ENCODE results near the gene PRIM1.
"Not testable (repeated sequence)": the region's sequence is repeated elsewhere in the genome, so short reads cannot be mapped to it uniquely, and the experiment has no call there.

Gene PRIM1

DNA sequence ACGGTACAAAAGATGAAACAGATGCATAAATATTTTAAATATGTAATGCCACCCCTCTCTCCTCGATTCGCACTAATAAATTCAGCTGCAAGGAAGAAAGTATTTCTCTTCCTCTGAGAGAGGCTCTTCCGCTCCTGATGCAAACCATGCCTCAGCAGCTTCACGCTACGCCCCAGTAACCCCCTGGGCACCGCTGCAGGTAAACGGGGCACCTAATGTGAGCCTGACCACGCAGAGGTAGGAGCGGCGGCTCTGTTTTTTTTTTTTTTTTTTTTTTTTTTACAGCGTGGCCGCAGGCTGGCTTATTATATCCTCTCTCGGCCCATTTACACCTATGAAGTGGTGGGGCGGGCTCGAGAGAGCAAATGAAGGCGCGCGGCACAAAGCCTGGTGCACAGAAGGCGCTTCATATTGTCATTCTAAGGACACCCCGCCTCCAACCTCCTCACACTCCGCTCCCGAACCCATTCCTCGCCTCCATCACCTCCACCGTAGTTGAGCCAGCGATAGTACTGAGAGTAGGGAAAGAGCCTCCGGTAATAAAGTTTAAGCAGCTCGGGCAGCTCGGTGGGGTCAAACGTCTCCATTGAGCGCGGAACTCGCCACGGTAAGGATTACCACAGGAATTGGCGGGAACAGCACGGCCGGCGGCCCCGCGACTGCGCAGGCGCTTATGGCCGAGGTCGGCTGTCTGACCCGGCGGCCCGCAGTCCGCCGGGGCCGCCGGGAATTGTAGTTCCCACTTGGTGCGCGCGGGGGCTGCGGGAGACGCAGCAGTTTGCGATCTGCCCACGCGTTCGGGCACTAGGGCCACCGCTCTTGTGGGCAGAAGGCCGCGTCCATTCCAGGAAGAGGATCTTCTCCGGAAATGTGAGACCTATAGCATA lies at the start of gene PRIM1:
TSS of gene PRIM1 (minus strand) at position 612 of the 887 bp plus-strand sequence. CDS start at position 587, 25 bp downstream.
- DNase-seq (ENCODE audit: extremely low read depth in 1 of 2, low read depth in 1 of 2): peak; percentile 82 to 85

DNA sequence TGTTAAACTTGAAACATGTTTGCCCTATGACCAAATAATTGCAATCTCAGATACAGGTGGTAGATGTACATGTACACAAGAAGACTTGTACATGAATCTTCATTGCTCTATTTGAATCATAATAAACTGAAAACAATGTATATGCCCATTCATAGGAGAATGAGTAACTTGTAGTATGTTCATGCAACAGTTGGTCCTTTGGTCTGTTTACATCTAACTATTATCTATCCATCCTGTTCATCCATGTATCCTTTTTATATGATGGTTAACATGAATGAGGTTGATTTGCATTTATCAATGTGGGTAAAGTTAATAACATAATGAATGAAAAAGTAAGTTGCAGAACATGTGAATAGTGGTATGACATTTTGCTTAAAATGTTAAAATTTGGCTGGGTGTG lies 48.1 kb upstream of the PRIM1 start:
- no peak for DNase-seq (ENCODE audit: extremely low read depth in 1 of 2, low read depth in 1 of 2)

DNA sequence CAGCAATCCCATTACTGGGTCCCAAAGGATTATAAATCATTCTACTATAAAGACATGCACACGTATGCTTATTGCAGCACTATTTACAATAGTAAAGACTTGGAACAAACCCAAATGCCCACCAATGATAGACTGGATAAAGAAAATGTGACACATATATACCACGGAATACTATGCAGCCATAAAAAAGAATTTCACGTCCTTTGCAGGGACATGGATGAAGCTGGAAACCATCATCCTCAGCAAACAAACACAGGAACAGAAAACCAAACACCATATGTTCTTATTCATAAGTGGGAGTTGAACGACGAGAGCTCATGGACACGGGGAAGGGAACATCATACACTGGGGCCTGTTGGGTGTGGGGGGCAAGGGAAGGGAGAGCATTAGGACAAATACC lies 47.2 kb upstream of the PRIM1 start:
- not testable (repeated sequence) for DNase-seq (ENCODE audit: extremely low read depth in 1 of 2, low read depth in 1 of 2)

DNA sequence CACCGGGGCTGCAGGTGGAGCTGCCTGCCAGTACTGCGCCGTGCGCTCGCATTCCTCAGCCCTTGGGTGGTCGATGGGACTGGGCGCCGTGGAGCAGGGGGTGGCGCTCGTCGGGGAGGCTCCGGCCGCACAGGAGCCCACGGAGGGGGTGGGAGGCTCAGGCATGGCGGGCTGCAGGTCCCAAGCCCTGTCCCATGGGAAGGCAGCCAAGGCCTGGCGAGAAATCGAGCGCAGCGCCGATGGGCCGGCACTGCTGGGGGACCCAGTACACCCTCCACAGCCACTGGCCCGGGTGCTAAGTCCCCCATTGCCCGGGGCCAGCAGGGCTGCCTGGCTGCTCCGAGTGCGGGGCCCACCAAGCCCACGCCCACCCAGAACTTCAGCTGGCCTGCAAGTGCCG lies 43.7 kb upstream of the PRIM1 start:
- DNase-seq (ENCODE audit: extremely low read depth in 1 of 2, low read depth in 1 of 2): not testable (repeated sequence)

DNA sequence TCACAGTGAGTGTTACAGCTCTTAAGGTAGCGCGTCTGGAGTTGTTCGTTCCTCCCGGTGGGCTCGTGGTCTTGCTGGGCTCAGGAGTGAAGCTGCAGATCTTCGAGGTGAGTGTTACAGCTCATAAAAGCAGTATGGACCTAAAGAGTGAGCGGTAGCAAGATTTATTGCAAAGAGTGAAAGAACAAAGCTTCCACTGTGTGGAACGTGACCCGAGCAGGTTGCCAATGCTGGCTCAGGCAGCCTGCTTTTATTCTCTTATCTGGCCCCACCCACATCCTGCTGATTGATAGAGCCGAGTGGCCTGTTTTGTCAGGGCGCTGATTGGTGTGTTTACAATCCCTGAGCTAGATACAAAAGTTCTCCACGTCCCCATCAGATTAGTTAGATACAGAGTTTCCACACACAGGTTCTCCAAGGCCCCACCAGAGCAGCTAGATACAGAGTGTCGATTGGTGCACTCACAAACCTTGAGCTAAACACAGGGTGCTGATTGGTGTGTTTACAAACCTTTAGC lies 43.0 kb upstream of the PRIM1 start:
- not testable (repeated sequence) for DNase-seq (ENCODE audit: extremely low read depth in 1 of 2, low read depth in 1 of 2)

DNA sequence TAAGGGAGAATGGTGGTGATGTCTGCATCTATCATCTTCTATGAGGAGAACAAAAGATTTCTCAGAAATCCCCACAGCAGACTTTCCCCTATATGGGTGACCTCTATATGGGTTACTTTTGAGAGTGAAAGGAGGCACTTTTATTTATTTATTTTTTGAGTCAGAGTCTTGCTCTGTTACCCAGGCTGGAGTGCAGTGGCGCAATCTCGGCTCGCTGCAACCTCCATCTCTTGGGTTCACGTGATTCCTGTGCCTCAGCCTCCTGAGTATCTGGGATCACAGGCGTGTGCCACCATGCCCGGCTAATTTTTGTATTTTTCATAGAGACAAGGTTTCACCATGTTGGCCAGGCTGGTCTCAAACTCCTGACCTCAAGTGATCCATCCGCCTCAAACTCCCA lies 41.0 kb upstream of the PRIM1 start:
- not testable (repeated sequence) for DNase-seq (ENCODE audit: extremely low read depth in 1 of 2, low read depth in 1 of 2)

DNA sequence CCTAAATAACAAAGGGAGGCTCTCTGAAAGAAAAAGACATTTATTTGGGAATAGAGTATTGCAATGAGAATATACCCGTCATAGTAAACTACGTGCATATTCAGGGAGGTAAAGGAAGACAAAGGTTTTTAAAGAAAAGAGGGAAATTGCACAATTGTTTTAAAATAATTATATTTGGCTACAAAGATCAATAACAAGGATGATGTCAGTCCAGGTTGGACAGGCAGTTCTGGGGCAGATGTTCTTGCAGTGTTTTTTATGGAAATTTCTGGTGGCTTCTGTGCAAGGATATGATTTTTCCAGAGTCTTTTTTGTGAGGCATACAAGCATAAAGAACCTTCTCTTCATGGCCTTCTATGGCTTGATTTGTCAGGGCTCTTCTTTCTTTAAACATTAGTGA lies 40.6 kb upstream of the PRIM1 start:
- no peak for DNase-seq (ENCODE audit: extremely low read depth in 1 of 2, low read depth in 1 of 2)

DNA sequence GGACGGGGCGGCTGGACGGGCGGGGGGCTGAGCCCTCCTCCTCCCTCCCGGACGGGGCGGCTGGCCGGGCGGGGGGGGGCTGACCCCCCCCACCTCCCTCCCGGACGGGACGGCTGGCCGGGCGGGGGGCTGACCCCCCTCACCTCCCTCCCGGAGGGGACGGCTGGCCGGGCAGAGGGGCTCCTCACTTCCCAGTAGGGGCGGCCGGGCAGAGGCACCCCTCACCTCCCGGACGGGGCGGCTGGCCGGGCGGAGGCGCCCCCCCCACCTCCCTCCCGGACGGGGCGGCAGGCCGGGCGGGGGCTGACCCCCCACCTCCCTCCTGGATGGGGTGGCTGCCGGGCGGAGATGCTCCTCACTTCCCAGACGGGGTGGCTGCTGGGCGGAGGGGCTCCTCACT lies 37.3 kb upstream of the PRIM1 start:
- DNase-seq (ENCODE audit: extremely low read depth in 1 of 2, low read depth in 1 of 2): not testable (repeated sequence)

DNA sequence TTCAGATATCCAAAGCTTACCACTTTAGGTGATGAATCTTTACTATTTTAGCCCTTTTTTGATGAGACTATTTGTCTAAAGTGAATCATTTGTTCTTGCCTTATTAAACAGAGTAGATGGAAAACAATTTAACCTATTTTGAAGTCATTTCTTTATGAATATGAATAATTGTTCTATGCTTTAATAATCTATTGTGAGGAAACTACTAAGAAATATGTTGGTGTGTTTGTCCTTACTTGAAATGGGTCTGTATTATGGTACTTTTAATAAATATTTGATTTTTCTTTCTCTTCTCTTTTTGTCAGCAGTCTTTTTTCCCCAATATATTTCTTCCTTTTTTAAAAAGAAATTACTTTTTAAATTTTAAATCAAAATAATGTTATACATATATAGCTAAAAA lies 35.4 kb upstream of the PRIM1 start:
- DNase-seq (ENCODE audit: extremely low read depth in 1 of 2, low read depth in 1 of 2): no peak

DNA sequence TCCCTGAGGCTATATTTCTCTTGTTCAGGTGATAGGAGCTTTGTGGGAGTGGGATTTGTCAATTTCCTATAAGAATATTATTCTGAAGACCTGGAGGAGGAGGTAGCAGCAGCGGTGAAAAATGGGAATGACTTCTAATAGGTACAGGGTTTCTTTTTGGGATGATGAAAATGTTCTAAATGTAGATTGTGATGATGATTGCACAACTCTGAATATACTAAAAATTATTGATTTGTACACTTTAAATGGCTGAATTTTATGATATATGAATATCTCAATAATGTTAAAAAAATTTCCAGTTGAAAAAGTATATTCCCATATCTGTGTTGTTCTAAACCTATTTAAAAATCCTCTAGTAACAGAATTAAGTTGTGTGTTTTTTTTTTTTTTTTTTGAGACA lies 33.8 kb upstream of the PRIM1 start:
- no peak for DNase-seq (ENCODE audit: extremely low read depth in 1 of 2, low read depth in 1 of 2)

DNA sequence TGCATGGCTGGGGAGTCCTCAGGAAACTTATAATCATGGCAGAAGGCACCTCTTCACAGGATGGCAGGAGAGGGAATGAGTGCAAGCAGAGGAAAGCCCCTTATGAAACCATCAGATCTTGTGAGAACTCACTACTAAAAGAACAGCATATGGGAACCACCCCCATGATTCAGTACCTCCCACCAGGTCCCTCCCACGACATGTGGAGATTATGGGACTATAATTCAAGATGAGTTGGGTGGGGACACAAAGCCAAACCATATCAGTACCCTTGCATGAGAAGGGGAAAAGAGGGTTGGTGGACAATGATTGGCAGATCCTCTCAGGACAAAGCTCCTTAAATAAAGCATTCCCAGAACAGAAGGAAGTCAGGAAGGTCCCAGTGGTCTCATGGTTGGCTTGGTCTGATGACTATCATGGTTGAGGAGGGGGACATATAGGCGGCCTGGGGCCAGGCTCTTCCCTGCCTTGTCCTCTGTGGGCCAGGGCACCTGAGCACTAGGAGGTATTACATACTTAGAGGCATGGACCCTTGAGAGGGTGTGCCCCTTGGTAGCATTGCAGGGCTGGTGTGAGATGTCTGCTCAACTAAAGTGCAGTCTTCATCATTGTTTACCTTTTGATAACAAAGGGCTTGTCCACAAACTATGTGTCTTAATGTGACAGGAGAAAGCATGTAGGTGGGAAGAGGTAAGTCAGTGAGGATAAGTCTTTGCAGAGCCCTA lies 33.2 kb upstream of the PRIM1 start:
- no peak for DNase-seq (ENCODE audit: extremely low read depth in 1 of 2, low read depth in 1 of 2)

DNA sequence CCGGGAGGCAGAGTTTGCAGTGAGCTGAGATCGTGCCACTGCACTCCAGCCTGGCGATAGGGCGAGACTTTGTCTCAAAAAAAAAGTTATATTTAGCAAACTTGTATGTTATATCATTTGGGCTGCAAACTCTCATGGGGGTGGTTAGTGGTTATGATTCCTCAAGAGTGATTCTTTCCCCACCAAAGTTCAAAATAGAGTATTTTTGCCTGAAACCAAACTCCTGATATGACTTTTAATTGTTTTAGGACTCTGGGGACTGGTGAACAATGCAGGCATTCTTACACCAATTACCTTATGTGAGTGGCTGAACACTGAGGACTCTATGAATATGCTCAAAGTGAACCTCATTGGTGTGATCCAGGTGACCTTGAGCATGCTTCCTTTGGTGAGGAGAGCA lies 29.6 kb upstream of the PRIM1 start:
- DNase-seq (ENCODE audit: extremely low read depth in 1 of 2, low read depth in 1 of 2): no peak

DNA sequence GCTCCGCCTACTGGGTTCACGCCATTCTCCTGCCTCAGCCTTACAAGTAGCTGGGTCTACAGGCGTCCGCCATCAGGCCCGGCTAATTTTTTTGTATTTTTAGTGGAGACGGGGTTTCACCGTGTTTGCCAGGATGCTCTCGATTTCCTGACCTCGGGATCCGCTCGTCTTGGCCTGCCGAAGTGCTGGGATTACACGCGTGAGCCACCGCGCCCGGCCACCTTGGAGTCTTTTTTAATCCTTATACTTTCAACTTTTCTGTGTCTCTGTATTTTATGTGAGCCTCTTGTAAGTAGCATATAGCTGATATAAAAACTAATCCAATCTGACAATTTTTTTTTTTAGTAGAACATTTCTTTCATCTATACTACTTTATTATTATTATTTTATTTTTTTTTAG lies 26.6 kb upstream of the PRIM1 start:
- DNase-seq (ENCODE audit: extremely low read depth in 1 of 2, low read depth in 1 of 2): no peak

DNA sequence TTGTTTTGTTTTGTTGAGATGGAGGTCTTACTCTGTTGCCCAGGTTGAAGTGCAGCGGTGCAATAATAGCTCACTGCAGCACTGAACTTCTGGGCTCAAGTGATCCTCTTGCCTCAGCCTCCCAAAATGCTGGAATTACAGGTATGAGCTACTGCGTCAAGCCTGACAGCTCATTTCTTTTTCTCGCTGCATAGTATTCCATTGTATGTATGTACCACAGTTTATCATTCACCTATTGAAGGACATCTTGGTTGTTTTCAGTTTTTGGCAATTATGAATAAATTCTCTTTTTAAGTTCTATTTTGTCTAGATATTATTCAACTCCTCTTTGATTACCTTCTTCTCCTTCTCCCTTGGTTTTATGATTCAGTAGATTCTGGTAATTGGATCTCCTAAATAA lies 24.5 kb upstream of the PRIM1 start:
- DNase-seq (ENCODE audit: extremely low read depth in 1 of 2, low read depth in 1 of 2): no peak

DNA sequence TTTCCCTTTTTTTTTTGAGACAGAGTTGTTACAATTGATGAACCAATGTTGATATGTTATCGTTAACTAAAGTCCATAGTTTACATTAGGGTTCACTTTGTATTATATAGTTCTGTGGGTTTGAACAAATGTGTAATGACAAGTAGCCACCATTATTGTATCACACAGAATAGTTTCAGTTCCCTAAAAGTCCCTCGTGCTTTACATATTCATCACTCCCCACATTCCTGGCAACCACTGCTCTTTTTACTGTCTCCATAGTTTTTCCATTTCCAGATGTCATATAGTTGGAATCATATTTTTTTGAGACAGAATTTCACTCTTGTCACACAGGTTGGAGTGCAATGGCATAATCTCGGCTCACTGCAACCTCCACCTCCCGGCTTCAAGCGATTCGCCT lies 23.5 kb upstream of the PRIM1 start:
- DNase-seq (ENCODE audit: extremely low read depth in 1 of 2, low read depth in 1 of 2): no peak

DNA sequence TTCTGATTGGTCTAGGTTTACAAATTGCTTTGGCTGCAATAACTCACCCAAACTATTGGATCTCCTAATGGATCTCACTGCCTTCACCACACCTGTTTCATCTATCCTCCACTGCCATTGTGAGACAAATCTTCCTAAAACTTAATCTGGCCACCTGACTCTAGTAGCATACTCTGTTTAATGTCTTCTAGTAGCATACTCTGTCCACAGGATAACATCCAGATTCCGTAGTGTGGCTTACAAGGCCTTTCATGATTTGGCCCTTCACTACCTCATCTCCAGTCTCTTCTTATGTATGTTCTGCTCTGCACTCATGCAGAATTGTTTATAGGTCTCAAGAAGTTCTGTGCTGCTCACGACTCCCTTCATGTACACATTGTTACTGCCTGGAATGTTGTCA lies 21.0 kb upstream of the PRIM1 start:
- DNase-seq (ENCODE audit: extremely low read depth in 1 of 2, low read depth in 1 of 2): no peak

DNA sequence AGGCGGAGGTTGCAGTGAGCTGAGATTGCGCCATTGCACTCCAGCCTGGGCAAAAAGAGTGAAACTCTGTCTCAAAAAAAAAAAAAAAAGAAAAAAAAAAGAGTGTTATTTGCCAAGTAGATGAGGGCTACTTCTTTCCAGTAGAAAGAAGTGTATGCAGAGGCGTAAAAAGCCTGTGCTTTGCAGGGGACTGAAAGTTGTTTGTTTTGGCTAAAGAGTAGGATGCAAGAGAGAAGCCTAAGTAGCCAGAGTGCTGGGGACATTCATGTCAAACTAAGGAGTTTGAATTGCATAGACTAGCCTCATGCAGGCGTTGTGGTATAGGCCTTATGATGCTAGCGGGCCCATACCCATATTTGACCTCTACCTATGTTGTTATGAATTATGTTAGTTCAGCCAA lies 20.5 kb upstream of the PRIM1 start:
- no peak for DNase-seq (ENCODE audit: extremely low read depth in 1 of 2, low read depth in 1 of 2)

DNA sequence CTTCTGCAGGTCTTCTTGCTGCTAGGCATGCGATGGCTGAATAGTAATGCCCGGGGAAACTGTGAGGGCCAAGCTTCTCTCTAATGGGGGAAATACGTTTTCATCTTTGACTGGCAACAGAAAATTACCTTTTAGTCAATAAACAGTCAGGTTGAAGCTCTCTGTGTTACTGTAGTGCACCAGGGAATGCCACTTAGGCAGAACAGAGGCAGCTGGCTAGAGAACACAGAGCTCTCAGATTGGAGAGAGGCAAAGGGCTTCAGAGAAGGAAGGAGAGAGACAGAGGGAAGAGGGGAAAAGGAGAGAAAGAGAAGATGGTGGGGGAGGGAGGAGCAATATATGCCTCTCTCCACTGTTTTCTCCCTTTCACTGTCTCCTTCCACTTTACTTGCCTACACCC lies 17.7 kb upstream of the PRIM1 start:
- no peak for DNase-seq (ENCODE audit: extremely low read depth in 1 of 2, low read depth in 1 of 2)

DNA sequence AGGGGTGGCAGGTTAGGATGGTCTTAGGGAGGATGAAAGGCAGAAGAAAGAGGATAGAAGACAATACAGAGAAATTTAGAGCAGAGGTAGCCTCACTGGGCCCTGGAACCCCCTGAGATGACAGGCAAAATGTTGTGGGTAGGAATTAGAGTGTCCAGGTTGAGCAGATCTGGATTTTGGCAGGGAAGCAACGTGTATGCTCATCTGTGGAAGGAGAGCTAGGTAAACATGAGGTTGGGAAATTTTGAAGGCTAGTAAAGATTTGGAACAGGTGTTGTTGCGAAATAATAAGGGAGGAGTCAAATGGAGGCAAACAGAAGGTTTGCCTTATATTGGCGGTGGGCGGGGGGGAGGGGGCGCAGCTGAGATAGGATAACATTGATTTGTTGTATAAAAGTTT lies 16.3 kb upstream of the PRIM1 start:
- no peak for DNase-seq (ENCODE audit: extremely low read depth in 1 of 2, low read depth in 1 of 2)

DNA sequence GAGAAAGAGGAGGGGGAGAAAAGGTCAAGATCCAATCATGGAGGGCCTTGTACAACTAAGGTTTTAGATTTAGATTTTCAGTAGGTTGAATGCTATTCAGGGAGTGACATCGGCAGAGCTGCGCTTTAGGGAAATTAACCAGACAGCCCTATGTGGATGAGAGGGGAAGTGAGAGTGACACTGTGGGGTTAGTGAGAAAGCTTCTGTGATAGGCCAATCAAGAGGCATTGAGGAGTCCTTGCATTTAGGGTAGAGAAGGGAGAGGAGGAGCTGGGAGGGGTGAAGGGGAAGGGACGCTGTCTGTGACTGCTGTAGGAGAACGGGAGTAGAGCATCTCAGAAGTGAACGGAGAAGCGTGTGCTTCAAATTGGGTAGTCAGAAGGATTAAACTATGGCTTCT lies 14.4 kb upstream of the PRIM1 start:
- DNase-seq (ENCODE audit: extremely low read depth in 1 of 2, low read depth in 1 of 2): no peak

DNA sequence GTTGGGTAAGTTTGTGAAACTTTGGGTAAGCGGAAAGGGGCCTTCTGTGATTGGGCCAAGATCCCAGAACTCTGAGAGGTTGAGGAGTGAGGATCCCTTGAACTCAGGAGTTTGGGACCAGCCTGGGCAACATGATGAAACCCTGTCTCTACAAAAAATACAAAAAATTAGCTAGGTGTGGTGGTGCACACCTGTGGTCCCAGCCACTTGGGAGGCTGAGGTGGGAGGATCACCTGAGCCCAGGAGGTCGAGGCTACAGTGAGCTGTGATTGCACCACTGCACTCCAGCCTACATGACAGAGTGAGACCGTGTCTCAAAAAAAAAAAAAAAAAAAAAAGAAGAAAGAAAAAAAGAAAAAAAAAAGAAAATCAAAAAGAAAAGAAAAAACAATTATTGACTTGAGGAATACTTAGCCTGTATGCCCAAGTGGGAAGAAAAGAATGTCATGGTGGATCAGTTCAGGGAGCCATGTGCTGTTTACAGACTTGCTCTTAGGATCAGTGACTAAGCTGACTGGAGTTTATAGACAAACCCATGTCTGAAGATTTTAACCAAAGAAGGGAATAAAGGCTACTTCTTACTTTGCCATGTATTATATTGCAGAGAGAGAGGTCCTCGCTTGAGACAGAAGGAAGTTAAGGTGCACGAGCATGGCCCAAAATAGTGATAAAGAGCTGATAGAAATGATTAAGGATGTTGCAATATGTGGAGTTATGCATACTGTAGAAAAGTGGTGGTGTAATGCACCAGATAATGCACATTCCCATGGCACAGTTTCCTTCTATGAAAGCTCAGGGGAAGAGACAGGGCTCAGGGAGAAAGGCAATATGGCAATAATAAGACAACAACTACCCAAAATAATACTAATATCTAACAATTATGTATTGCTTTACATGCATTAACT lies 11.9 kb upstream of the PRIM1 start:
- no peak for DNase-seq (ENCODE audit: extremely low read depth in 1 of 2, low read depth in 1 of 2)
